ENCODE results near the gene KLHL21.
A peak's percentile ranks its signal among the peaks of the same experiment; 100 is the strongest.
"Not testable (repeated sequence)": the region's sequence is repeated elsewhere in the genome, so short reads cannot be mapped to it uniquely, and the experiment has no call there.

KLHL21 gene

GRCh38 chr1:6581561-6582305, 20.9 kb downstream of the KLHL21 start:
- DNase-seq = no peak

DNA sequence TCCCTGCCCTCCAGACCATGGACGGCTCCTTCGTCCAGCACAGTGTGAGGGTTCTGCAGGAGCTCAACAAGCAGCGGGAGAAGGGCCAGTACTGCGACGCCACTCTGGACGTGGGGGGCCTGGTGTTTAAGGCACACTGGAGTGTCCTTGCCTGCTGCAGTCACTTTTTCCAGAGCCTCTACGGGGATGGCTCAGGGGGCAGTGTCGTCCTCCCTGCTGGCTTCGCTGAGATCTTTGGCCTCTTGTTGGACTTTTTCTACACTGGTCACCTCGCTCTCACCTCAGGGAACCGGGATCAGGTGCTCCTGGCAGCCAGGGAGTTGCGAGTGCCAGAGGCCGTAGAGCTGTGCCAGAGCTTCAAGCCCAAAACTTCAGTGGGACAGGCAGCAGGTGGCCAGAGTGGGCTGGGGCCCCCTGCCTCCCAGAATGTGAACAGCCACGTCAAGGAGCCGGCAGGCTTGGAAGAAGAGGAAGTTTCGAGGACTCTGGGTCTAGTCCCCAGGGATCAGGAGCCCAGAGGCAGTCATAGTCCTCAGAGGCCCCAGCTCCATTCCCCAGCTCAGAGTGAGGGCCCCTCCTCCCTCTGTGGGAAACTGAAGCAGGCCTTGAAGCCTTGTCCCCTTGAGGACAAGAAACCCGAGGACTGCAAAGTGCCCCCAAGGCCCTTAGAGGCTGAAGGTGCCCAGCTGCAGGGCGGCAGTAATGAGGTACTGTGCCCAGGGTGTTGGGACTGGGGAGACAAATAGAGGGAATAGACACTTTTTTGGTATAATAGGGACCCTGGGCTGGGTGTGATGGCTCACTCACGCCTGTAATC, 21.9 kb downstream of the KLHL21 start:
- no peak for DNase-seq

DNA sequence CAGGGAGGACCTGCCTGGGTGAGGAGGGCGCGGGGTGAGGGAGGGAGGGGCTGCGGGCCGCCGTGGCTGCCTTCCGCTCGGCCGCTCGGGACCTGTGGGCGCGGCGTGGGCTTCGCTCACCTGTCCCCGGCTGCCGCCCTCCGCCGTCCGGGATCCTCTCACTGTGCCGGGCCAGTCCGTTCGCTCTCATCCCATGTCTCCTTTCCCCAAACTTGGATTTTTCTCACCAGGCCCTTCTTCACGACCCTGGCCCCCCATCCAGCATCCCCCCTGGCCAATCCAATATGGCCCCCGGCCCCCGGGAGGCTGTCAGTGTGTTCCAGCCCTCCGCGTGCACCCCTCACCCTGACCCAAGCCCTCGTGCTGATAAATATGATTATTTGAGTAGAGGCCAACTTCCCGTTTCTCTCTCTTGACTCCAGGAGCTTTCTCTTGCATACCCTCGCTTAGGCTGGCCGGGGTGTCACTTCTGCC, 22.5 kb downstream of the KLHL21 start:
- peak in 1 of 4 experiments; percentile 14 for DNase-seq

DNA sequence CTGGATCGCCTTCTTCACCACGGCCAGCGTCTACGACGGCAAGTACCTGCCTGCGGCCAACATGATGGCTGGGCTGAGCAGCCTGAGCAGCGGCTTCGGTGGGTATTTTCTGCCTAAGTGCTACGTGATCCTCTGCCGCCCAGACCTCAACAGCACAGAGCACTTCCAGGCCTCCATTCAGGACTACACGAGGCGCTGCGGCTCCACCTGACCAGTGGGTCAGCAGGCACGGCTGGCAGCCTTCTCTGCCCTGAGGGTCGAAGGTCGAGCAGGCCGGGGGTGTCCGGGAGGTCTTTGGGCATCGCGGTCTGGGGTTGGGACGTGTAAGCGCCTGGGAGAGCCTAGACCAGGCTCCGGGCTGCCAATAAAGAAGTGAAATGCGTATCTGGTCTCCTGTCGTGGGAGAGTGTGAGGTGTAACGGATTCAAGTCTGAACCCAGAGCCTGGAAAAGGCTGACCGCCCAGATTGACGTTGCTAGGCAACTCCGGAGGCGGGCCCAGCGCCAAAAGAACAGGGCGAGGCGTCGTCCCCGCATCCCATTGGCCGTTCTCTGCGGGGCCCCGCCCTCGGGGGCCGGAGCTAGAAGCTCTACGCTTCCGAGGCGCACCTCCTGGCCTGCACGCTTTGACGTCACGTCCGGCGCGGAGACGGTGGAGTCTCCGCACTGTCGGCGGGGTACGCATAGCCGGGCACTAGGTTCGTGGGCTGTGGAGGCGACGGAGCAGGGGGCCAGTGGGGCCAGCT, 23.1 kb downstream of the KLHL21 start, which contains the start of gene ZBTB48:
Gene ZBTB48 (plus strand): TSS at position 621 of the 745 bp plus-strand sequence. CDS start 616 bp downstream, outside the sequence.
- peak; percentile 92 to 96 (median 94) for DNase-seq

DNA sequence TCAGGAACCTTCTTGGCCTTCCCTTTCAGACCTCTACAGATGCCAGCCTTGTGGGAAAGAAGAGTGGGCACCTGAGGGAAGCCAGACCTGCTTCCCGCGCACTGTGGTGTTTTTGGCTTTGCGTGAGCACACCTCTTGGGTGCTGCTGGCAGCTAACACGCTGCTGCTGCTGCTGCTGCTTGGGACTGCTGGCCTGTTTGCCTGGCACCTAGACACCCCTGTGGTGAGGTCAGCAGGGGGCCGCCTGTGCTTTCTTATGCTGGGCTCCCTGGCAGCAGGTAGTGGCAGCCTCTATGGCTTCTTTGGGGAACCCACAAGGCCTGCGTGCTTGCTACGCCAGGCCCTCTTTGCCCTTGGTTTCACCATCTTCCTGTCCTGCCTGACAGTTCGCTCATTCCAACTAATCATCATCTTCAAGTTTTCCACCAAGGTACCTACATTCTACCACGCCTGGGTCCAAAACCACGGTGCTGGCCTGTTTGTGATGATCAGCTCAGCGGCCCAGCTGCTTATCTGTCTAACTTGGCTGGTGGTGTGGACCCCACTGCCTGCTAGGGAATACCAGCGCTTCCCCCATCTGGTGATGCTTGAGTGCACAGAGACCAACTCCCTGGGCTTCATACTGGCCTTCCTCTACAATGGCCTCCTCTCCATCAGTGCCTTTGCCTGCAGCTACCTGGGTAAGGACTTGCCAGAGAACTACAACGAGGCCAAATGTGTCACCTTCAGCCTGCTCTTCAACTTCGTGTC, 23.9 kb downstream of the KLHL21 start:
- DNase-seq = no peak

DNA sequence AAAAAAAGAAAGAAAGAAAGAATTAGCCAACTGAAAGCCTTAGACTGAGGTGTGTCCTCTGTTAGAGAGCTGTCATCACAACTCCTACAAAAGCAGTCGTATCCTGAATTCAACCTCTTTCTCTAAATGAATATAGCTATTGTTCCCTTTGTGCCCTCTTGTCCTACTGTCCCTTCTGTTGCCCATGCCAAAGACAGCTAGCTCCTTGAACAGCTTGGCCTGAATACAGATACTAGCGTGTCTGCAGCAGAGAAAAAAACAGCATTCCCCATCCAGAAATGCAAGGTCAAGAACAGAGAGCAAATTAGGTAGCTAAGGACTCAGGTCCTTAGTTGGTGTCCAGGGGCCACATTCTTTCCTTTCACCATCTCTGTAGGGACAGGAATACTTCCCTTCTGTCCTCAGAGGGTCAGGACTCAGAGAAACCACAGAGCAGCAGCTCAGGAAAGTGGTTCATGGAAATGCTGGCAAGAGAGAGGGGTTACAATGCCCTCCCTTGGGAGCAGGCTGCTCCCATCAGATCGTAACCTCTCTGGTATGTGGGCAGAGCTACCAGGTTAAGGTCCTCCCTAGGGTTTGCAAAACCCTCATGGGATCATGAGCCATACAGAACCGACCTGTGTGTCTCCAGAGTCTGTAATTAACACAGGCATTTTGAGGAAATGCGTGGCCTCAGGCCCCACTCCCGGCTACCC, 24.7 kb downstream of the KLHL21 start:
- DNase-seq = no peak

DNA sequence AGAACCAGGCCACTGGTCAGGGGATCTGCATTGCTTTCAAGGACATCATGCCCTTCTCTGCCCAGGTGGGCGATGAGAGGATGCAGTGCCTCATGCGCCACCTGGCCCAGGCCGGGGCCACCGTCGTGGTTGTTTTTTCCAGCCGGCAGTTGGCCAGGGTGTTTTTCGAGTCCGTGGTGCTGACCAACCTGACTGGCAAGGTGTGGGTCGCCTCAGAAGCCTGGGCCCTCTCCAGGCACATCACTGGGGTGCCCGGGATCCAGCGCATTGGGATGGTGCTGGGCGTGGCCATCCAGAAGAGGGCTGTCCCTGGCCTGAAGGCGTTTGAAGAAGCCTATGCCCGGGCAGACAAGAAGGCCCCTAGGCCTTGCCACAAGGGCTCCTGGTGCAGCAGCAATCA, 27.9 kb downstream of the KLHL21 start:
- DNase-seq = no peak

GRCh38 chr1:6574025-6574620, 28.5 kb downstream of the KLHL21 start:
- DNase-seq = no peak

GRCh38 chr1:6572653-6573383, 29.9 kb downstream of the KLHL21 start:
- DNase-seq = no peak

- no peak for DNase-seq
Measured at GRCh38 chr1:6570987-6571386, 31.7 kb downstream of the KLHL21 start.

DNA sequence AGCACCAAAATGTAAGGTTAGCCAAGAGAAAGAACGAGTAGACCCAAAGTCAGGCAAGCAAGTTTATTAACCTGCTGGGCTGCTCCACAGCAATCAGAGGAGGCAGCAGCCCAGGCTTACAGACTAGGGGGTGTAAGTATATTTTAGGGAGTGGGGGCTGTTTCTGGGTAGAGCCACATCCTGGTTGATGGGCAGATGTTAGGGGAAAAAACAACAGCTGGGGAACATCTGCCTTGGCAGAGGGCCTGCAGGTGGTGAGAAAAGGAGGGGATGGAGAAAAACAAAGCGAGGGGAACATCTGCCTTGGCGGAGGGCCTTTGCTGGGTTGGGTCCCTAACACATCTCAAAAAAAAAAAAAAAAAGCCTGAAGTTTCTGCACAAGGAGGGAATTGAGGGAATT, 32.6 kb downstream of the KLHL21 start:
- no peak for DNase-seq

GRCh38 chr1:6569033-6569432, 33.6 kb downstream of the KLHL21 start:
- no peak for DNase-seq

DNA sequence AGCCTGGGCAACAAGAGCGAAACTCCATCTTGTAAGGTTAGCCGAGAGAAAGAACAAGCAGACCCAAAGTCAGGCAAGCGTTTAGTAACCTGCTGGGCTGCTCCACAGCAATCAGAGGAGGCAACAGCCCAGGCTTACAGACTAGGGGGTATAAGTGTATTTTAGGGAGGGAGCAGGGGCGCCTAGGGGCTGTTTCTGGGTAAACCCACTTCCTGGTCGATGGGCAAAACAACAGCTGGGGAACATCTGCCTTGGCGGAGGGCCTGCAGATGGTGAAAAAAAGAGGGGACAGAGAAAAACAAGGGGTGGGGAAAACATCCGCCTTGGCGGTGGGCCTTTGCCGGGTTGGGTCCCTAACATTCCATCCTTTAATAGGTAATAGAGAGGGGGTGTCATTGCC, 42.4 kb downstream of the KLHL21 start:
- no peak for DNase-seq

GRCh38 chr1:6559161-6559560, 43.5 kb downstream of the KLHL21 start:
- not testable (repeated sequence) for DNase-seq

DNA sequence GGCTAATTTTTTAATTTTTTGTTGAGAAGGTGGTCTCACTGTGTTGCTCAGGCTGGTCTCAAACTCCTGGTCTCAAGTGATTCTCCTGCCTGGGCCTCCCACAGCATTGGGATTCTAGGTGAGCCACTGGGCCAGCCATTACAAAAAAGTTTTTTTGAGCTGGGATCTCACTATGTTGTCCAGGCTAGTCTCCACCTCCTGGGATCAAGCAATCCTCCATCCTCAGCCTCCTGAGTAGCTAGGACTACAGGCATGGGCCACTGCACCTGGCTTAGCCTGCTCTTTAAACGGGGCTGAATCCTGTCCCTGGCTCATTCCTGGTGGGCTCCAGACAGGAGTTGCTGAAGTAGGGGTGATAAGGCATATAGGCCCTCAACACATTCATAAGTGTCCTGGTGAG, 45.1 kb downstream of the KLHL21 start:
- no peak for DNase-seq

- no peak for DNase-seq
Measured at GRCh38 chr1:6554907-6555778, 47.5 kb downstream of the KLHL21 start, which contains the start of gene TAS1R1. TSS of gene TAS1R1 (plus strand) at chr1:6555307. CDS start at chr1:6555374, 67 bp downstream.

- peak; percentile 91 to 94 (median 92) for DNase-seq
Measured at GRCh38 chr1:6554031-6554906, 48.4 kb downstream of the KLHL21 start, which contains the start of gene NOL9. TSS of gene NOL9 (minus strand) at chr1:6554513. CDS start at chr1:6554502, 11 bp downstream.

GRCh38 chr1:6547301-6547700, 55.4 kb downstream of the KLHL21 start:
- DNase-seq = no peak

All from activated CD4-positive, CD25-positive, alpha-beta regulatory T cell (primary cell).